ENCODE measurements around the gene TYW1B.
"Not testable (repeated sequence)": the region's sequence is repeated elsewhere in the genome, so short reads cannot be mapped to it uniquely, and the experiment has no call there.

TYW1B gene

GRCh38 chr7:72753781-72754180, 74.2 kb downstream of the TYW1B start:
- peak; percentile 43 for DNase-seq

- not testable (repeated sequence) for DNase-seq
Observed at GRCh38 chr7:72753229-72753628, 74.8 kb downstream of the TYW1B start.

GRCh38 chr7:72751978-72752377, 76.0 kb downstream of the TYW1B start:
- peak; percentile 13 for DNase-seq

- DNase-seq: no peak
Observed at GRCh38 chr7:72751378-72751777, 76.6 kb downstream of the TYW1B start.

- not testable (repeated sequence) for DNase-seq
Observed at GRCh38 chr7:72748649-72749048, 79.4 kb downstream of the TYW1B start.

GRCh38 chr7:72744244-72744926, 83.6 kb downstream of the TYW1B start:
- DNase-seq: not testable (repeated sequence)

- DNase-seq: not testable (repeated sequence)
Observed at GRCh38 chr7:72743801-72744200, 84.2 kb downstream of the TYW1B start.

- not testable (repeated sequence) for DNase-seq
Observed at GRCh38 chr7:72739716-72740115, 88.3 kb downstream of the TYW1B start.

GRCh38 chr7:72735855-72736254, 92.1 kb downstream of the TYW1B start:
- not testable (repeated sequence) for DNase-seq

- not testable (repeated sequence) for DNase-seq
Observed at GRCh38 chr7:72730815-72731214, 97.2 kb downstream of the TYW1B start.

GRCh38 chr7:72730384-72730783, 97.6 kb downstream of the TYW1B start:
- DNase-seq: not testable (repeated sequence)

GRCh38 chr7:72729130-72729529, 98.9 kb downstream of the TYW1B start:
- DNase-seq: not testable (repeated sequence)

GRCh38 chr7:72722694-72723093, 105.3 kb downstream of the TYW1B start:
- not testable (repeated sequence) for DNase-seq

- DNase-seq: not testable (repeated sequence)
Observed at GRCh38 chr7:72720890-72721289, 107.1 kb downstream of the TYW1B start.

GRCh38 chr7:72717252-72717774, 110.7 kb downstream of the TYW1B start:
- not testable (repeated sequence) for DNase-seq

- not testable (repeated sequence) for DNase-seq
Observed at GRCh38 chr7:72711927-72712326, 116.1 kb downstream of the TYW1B start.

- no peak for DNase-seq
Observed at GRCh38 chr7:72710983-72711382, 117.0 kb downstream of the TYW1B start.

- no peak for DNase-seq
Observed at GRCh38 chr7:72709909-72710308, 118.1 kb downstream of the TYW1B start.

GRCh38 chr7:72708371-72709050, 119.5 kb downstream of the TYW1B start:
- not testable (repeated sequence) for DNase-seq

GRCh38 chr7:72706521-72706920, 121.5 kb downstream of the TYW1B start:
- no peak for DNase-seq

GRCh38 chr7:72705693-72706092, 122.3 kb downstream of the TYW1B start:
- not testable (repeated sequence) for DNase-seq

GRCh38 chr7:72704894-72705293, 123.1 kb downstream of the TYW1B start:
- no peak for DNase-seq

GRCh38 chr7:72700548-72700947, 127.5 kb downstream of the TYW1B start:
- not testable (repeated sequence) for DNase-seq

GRCh38 chr7:72697066-72697465, 130.9 kb downstream of the TYW1B start:
- not testable (repeated sequence) for DNase-seq
